SU-DHL-6 (cell line): Measurements from ENCODE around the gene ZC3H8.

Experiments
- CTCF ChIP-seq: fragments of 200-600 bp; sonication (generic); IDR thresholded peaks from one replicate; pipeline ENCODE4 v1.5.1; 2017; ENCODE audit warnings: antibody characterized with exemption, mild to moderate bottlenecking, low read length, moderate library complexity; ENCODE audit not compliant: insufficient read depth, poor library complexity, severe bottlenecking
- EZH2phosphoT487 ChIP-seq: fragments of 200-600 bp; sonication (generic), shearing (Covaris generic); conservative IDR thresholded peaks from 2 replicates; pipeline ENCODE4 v1.6.1; 2018; ENCODE audit warnings: mild to moderate bottlenecking, antibody characterized with exemption, low read length, moderate library complexity, mixed read lengths

- no peak for TF ChIP-seq CTCF
- no peak for TF ChIP-seq EZH2phosphoT487
Observed at GRCh38 chr2:112183327-112184025, 71.4 kb downstream of the ZC3H8 start.
